Measurements from ENCODE around the gene HDGFL3. TPM values are rescaled to one million over a fixed set of nuclear protein-coding genes. Genes with fewer than 3 reads are reported as not detected.
A peak's percentile ranks its signal among the peaks of the same experiment; 100 is the strongest.

HDGFL3 gene
- total RNA-seq, 2 donors from 2014 or later, result 123 TPM

DNA sequence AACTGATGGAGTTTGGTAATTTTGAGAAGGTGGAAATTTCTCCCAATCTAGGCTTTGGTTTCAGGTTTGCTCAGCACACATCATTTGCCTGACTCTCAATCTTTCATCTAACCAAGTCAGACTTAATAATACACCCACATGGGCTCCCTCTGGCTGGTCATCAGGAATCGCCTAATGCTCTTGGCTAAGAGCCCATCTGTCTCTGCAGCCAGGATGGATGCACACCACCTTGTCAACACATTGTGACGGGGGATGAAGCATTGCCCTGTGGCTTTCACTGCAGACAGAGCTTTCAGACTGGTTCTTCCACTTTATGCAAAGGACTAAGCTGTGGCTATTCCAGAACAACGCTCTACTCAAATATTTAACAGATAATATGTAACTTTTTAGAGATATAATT lies 3.0 kb upstream of the HDGFL3 start:
- Mint-ChIP-seq H3K4me1 (peaks cover 7% of the 10 kb centered on the region), H3K4me3 (no peak overlapping the region), H3K9me3 (peaks cover 12% of the 10 kb centered on the region), H3K36me3 (ENCODE audit: low read depth) (peaks cover 3% of the 10 kb centered on the region), H3K27ac (no peak overlapping the region), H3K27me3 (ENCODE audit: insufficient read depth) (no peaks in the 10 kb centered on the region)
- 87 to 100% methylated on average over 1 to 3 of the region's 3 CpGs for WGBS, 2 experiments (ENCODE audit: insufficient coverage in 1 of 2, insufficient read length in 1 of 2)
- no peak overlapping the region for H3K27ac ChIP-seq (ENCODE audit: low read depth, low read length)
- H3K9ac ChIP-seq (ENCODE audit: extremely low read depth, low read length, poor library complexity, severe bottlenecking), result no peak overlapping the region
- no peak overlapping the region for H3K4me3 ChIP-seq (ENCODE audit: low read length)
- no peaks in the 10 kb centered on the region for H3K9me3 ChIP-seq (ENCODE audit: control insufficient read depth, low read length)
- H3K27me3 ChIP-seq (ENCODE audit: control insufficient read depth, insufficient read depth, low read length, poor library complexity, severe bottlenecking), result no peaks in the 10 kb centered on the region
- no peaks in the 10 kb centered on the region for H3K36me3 ChIP-seq (ENCODE audit: control insufficient read depth, insufficient read depth, low read length)
- no peak for DNase-seq
- TF ChIP-seq, protein P1, sequence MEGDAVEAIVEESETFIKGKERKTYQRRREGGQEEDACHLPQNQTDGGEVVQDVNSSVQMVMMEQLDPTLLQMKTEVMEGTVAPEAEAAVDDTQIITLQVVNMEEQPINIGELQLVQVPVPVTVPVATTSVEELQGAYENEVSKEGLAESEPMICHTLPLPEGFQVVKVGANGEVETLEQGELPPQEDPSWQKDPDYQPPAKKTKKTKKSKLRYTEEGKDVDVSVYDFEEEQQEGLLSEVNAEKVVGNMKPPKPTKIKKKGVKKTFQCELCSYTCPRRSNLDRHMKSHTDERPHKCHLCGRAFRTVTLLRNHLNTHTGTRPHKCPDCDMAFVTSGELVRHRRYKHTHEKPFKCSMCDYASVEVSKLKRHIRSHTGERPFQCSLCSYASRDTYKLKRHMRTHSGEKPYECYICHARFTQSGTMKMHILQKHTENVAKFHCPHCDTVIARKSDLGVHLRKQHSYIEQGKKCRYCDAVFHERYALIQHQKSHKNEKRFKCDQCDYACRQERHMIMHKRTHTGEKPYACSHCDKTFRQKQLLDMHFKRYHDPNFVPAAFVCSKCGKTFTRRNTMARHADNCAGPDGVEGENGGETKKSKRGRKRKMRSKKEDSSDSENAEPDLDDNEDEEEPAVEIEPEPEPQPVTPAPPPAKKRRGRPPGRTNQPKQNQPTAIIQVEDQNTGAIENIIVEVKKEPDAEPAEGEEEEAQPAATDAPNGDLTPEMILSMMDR (conservative IDR thresholded peaks at IDR 0.05), result no peak
- no peaks in the 10 kb centered on the region for H3K4me1 ChIP-seq (ENCODE audit: control insufficient read depth, insufficient read depth, low read length)

DNA sequence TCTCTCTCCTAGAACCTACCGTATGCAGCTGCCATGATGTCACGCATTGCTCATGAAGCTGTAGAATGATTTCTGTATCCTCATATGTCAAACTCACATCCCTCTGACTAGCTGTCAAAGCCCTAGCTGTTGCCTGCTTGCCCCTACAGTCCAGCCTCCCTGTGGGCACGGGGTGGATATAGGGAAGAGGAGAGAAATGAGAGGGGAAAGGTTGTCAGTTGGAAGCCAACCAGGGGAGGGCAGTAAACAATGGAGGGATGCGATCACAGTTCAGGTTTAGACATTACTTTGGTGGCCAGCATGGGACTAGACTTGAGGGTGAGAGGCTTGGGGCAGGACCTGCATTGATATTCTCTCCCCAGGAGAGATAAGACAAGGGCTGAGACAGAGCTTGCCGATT lies 1.7 kb upstream of the HDGFL3 start:
- TF ChIP-seq, protein P1 (conservative IDR thresholded peaks at IDR 0.05), result peak; percentile 58
- Histone ChIP-seq H3K9me3 (ENCODE audit: control insufficient read depth, low read length) (no peaks in the 10 kb centered on the region), H3K27me3 (ENCODE audit: control insufficient read depth, insufficient read depth, low read length, poor library complexity, severe bottlenecking) (no peaks in the 10 kb centered on the region), H3K36me3 (ENCODE audit: control insufficient read depth, insufficient read depth, low read length) (peaks cover under 1% of the 10 kb centered on the region), H3K4me1 (ENCODE audit: control insufficient read depth, insufficient read depth, low read length) (peaks cover 4% of the 10 kb centered on the region), H3K9ac (ENCODE audit: extremely low read depth, low read length, poor library complexity, severe bottlenecking) (no peak overlapping the region), H3K27ac (ENCODE audit: low read depth, low read length) (no peak overlapping the region), H3K4me3 (ENCODE audit: low read length) (no peak overlapping the region)
- H3K9me3 Mint-ChIP-seq, result peaks cover 3% of the 10 kb centered on the region
- peak; percentile 72 for DNase-seq
- 73 to 85% methylated on average over 4 to 5 of the region's 5 CpGs for WGBS, 2 experiments (ENCODE audit: insufficient coverage in 1 of 2, insufficient read length in 1 of 2)
- H3K27ac Mint-ChIP-seq, result no peak overlapping the region
- H3K27me3 Mint-ChIP-seq (ENCODE audit: insufficient read depth), result no peaks in the 10 kb centered on the region
- no peaks in the 10 kb centered on the region for H3K36me3 Mint-ChIP-seq (ENCODE audit: low read depth)
- H3K4me3 Mint-ChIP-seq, result no peak overlapping the region
- H3K4me1 Mint-ChIP-seq, result peaks cover 19% of the 10 kb centered on the region

GRCh38 chr15:83208367-83208661 lies 691 bp upstream of the HDGFL3 start:
- Histone ChIP-seq H3K4me1 (ENCODE audit: control insufficient read depth, insufficient read depth, low read length) (peaks cover 4% of the 10 kb centered on the region), H3K27ac (ENCODE audit: low read depth, low read length) (peak overlapping the region; percentile 90), H3K4me3 (ENCODE audit: low read length) (peak overlapping the region; percentile 77), H3K9ac (ENCODE audit: extremely low read depth, low read length, poor library complexity, severe bottlenecking) (peak overlapping the region; percentile 65), H3K9me3 (ENCODE audit: control insufficient read depth, low read length) (no peaks in the 10 kb centered on the region), H3K36me3 (ENCODE audit: control insufficient read depth, insufficient read depth, low read length) (peaks cover 3% of the 10 kb centered on the region), H3K27me3 (ENCODE audit: control insufficient read depth, insufficient read depth, low read length, poor library complexity, severe bottlenecking) (no peaks in the 10 kb centered on the region)
- TF ChIP-seq, protein P1 (conservative IDR thresholded peaks at IDR 0.05), result no peak
- Mint-ChIP-seq H3K36me3 (ENCODE audit: low read depth) (no peaks in the 10 kb centered on the region), H3K4me1 (peaks cover 22% of the 10 kb centered on the region), H3K27ac (no peak overlapping the region), H3K27me3 (ENCODE audit: insufficient read depth) (no peaks in the 10 kb centered on the region), H3K4me3 (no peak overlapping the region), H3K9me3 (no peaks in the 10 kb centered on the region)
- no peak for DNase-seq
- 18 to 22% methylated on average over 10 to 11 of the region's 11 CpGs for WGBS, 2 experiments (ENCODE audit: insufficient coverage in 1 of 2, insufficient read length in 1 of 2)

Data from endodermal cell (in vitro differentiated cells).